H9 (cell line): ENCODE results near the gene MTOR. TPM values are rescaled to one million over a fixed set of nuclear protein-coding genes. Genes with fewer than 3 reads are reported as not detected.

Experiments
- DNase-seq: peaks from one replicate; pipeline ENCODE4 v3.0.0-alpha.2; 2017
- H2AFZ ChIP-seq: one replicate; pipeline ENCODE4 v1.6.1; 2013; ENCODE audit warnings: mild to moderate bottlenecking, low read length, control low read depth, moderate library complexity
- H2AK5ac ChIP-seq: 2 replicates; pipeline ENCODE4 v1.6.1; 2013; ENCODE audit warnings: low read length, control low read depth, mixed read lengths; ENCODE audit not compliant: insufficient read length
- H2BK120ac ChIP-seq: one replicate; pipeline ENCODE4 v1.6.1; 2013; ENCODE audit warnings: low read depth, mild to moderate bottlenecking, low read length, control low read depth, inconsistent platforms; ENCODE audit not compliant: poor library complexity, severe bottlenecking
- H2BK12ac ChIP-seq: 2 replicates; pipeline ENCODE4 v1.6.1; 2013; ENCODE audit warnings: low read length, control low read depth, mixed read lengths, low read depth; ENCODE audit not compliant: insufficient read length
- H2BK15ac ChIP-seq: 2 replicates; pipeline ENCODE4 v1.6.1; 2013; ENCODE audit warnings: low read depth, low read length, control low read depth
- H2BK20ac ChIP-seq: one replicate; pipeline ENCODE4 v1.6.1; 2013; ENCODE audit warnings: low read depth, mild to moderate bottlenecking, low read length, control low read depth, inconsistent platforms; ENCODE audit not compliant: poor library complexity, severe bottlenecking
- H2BK5ac ChIP-seq: 2 replicates; pipeline ENCODE4 v1.6.1; 2013; ENCODE audit warnings: low read length, control low read depth, mixed read lengths; ENCODE audit not compliant: insufficient read length
- H3K14ac ChIP-seq: 2 replicates; pipeline ENCODE4 v1.6.1; 2013; ENCODE audit warnings: low read length, control low read depth; ENCODE audit not compliant: insufficient read depth
- H3K18ac ChIP-seq: 2 replicates; pipeline ENCODE4 v1.6.1; 2013; ENCODE audit warnings: low read depth, mild to moderate bottlenecking, mixed read lengths, low read length, control low read depth; ENCODE audit not compliant: insufficient read length
- H3K23ac ChIP-seq: 2 replicates; pipeline ENCODE4 v1.6.1; 2013; ENCODE audit warnings: low read length, control low read depth, mixed read lengths, low read depth; ENCODE audit not compliant: insufficient read length
- H3K23me2 ChIP-seq: 2 replicates; pipeline ENCODE4 v1.6.1; 2013; ENCODE audit warnings: low read depth, mild to moderate bottlenecking, mixed read lengths, low read length, control low read depth; ENCODE audit not compliant: insufficient read length, poor library complexity, severe bottlenecking
- H3K27ac ChIP-seq: 2 replicates; pipeline ENCODE4 v1.5.1; 2013; ENCODE audit warnings: low read length, control low read depth, mixed read lengths, low read depth; ENCODE audit not compliant: insufficient read length
- H3K27me3 ChIP-seq: 2 replicates; pipeline ENCODE4 v1.6.1; 2013; ENCODE audit warnings: low read length, control low read depth, inconsistent platforms; ENCODE audit not compliant: insufficient read depth
- H3K4ac ChIP-seq: 2 replicates; pipeline ENCODE4 v1.6.1; 2013; ENCODE audit warnings: low read depth, mild to moderate bottlenecking, control low read depth, inconsistent platforms, low read length, moderate library complexity
- H3K4me1 ChIP-seq: 2 replicates; pipeline ENCODE4 v1.6.1; 2013; ENCODE audit warnings: low read length, control low read depth, inconsistent platforms; ENCODE audit not compliant: insufficient read depth
- H3K4me2 ChIP-seq: 2 replicates; pipeline ENCODE4 v1.6.1; 2013; ENCODE audit warnings: low read length, control low read depth, mixed read lengths; ENCODE audit not compliant: insufficient read length, insufficient read depth
- H3K56ac ChIP-seq: 2 replicates; pipeline ENCODE4 v1.6.1; 2013; ENCODE audit warnings: low read depth, mild to moderate bottlenecking, mixed read lengths, low read length, control low read depth; ENCODE audit not compliant: insufficient read length
- H3K79me1 ChIP-seq: 2 replicates; pipeline ENCODE4 v1.6.1; 2013; ENCODE audit warnings: low read depth, mild to moderate bottlenecking, moderate library complexity, low read length, control low read depth, inconsistent platforms; ENCODE audit not compliant: insufficient read depth, poor library complexity, severe bottlenecking
- H3K79me2 ChIP-seq: 2 replicates; pipeline ENCODE4 v1.6.1; 2013; ENCODE audit warnings: low read length, control low read depth, inconsistent platforms; ENCODE audit not compliant: insufficient read depth
- H3K9ac ChIP-seq: 2 replicates; pipeline ENCODE4 v1.6.1; 2013; ENCODE audit warnings: low read length, control low read depth, mixed read lengths; ENCODE audit not compliant: insufficient read length; ENCODE audit errors: extremely low read depth
- H3K9me3 ChIP-seq: one replicate; pipeline ENCODE4 v1.6.1; 2013; ENCODE audit warnings: low read depth, low read length, inconsistent platforms; ENCODE audit not compliant: control insufficient read depth
- H3T11ph ChIP-seq: one replicate; pipeline ENCODE4 v1.6.1; 2013; ENCODE audit warnings: mild to moderate bottlenecking, low read length, control low read depth, inconsistent platforms
- H4K20me1 ChIP-seq: one replicate; pipeline ENCODE4 v1.6.1; 2013; ENCODE audit not compliant: control insufficient read depth, insufficient read length, insufficient read depth
- H4K5ac ChIP-seq: 2 replicates; pipeline ENCODE4 v1.6.1; 2013; ENCODE audit warnings: low read depth, mild to moderate bottlenecking, mixed read lengths, low read length, control low read depth; ENCODE audit not compliant: insufficient read length
- H4K8ac ChIP-seq: replicated peaks from 2 replicates; pipeline ENCODE4 v1.6.1; 2013; ENCODE audit warnings: low read length, control low read depth, mixed read lengths, low read depth; ENCODE audit not compliant: insufficient read length
- H4K91ac ChIP-seq: 2 replicates; pipeline ENCODE4 v1.6.1; 2013; ENCODE audit warnings: low read depth, mild to moderate bottlenecking, moderate library complexity, mixed read lengths, low read length, control low read depth; ENCODE audit not compliant: insufficient read length
- H3K27ac Mint-ChIP-seq, 3 experiments: 2 replicates in 2 of 3; 3 replicates in 1 of 3; pipeline ENCODE4 v1.8.0; 2020 to 2021; ENCODE audit warnings: mixed read lengths in 3 of 3, mild to moderate bottlenecking in 1 of 3, moderate library complexity in 1 of 3
- H3K27me3 Mint-ChIP-seq: 2 replicates; pipeline ENCODE4 v1.8.0; 2021; ENCODE audit warnings: low read depth, mild to moderate bottlenecking, moderate library complexity, mixed read lengths
- H3K36me3 Mint-ChIP-seq, 3 experiments: 2 replicates in 2 of 3; 3 replicates in 1 of 3; pipeline ENCODE4 v1.8.0; 2020 to 2021; ENCODE audit warnings: low read depth in 3 of 3, mixed read lengths in 3 of 3; ENCODE audit not compliant: insufficient read depth in 1 of 3
- H3K4me1 Mint-ChIP-seq, 2 experiments: 2 replicates each; pipeline ENCODE4 v1.8.0; 2020; ENCODE audit warnings: mixed read lengths in 2 of 2
- H3K4me3 Mint-ChIP-seq, 2 experiments: 2 replicates in 1 of 2; 3 replicates in 1 of 2; pipeline ENCODE4 v1.8.0; 2020 to 2021; ENCODE audit warnings: mild to moderate bottlenecking in 2 of 2, mixed read lengths in 2 of 2, moderate library complexity in 1 of 2
- H3K9me3 Mint-ChIP-seq, 2 experiments: 2 replicates in 1 of 2; 3 replicates in 1 of 2; pipeline ENCODE4 v1.8.0; 2020; ENCODE audit warnings: mild to moderate bottlenecking in 2 of 2, mixed read lengths in 2 of 2, moderate library complexity in 1 of 2
- WGBS: extraction: QIAGEN DNeasy Blood & Tissue Kit; methylation state at CpG from one replicate; pipeline ENCODE4 v1.1.7; 2013; ENCODE audit warnings: missing lambda C conversion rate, low lambda C conversion rate, mixed read lengths; ENCODE audit not compliant: insufficient read length; ENCODE audit errors: extremely low coverage; 5-methylcytosine and 5-hydroxymethylcytosine counted together
- total RNA-seq: library from RNA; stranded (reverse); gene quantifications from 2 replicates; pipeline ENCODE4 v1.2.1, GENCODE V29; 2021
- TF ChIP-seq, protein P1 (sequence below): fragments of 200-600 bp; sonication (generic); conservative IDR thresholded peaks from 3 replicates; pipeline ENCODE4 v1.8.0; 2021; ENCODE audit warnings: antibody characterized with exemption, mild to moderate bottlenecking

MTOR gene
- total RNA-seq, 1 experiment from 2014 or later = 67.5 TPM

GRCh38 chr1:11245904-11246719 is 16.2 kb downstream of the MTOR start:
- DNase-seq = no peak
- peaks cover 0 to 2% of the 10 kb centered on the region in 2 experiments; a peak in 1 of 4 replicates for H3K4me1 Mint-ChIP-seq
- Histone ChIP-seq H3K4ac (no peak overlapping the region), H3K23me2 (no peaks in the 10 kb centered on the region), H2BK20ac (no peak overlapping the region), H3K4me2 (no peak overlapping the region), H2AK5ac (no peak overlapping the region), H3K27ac (no peak overlapping the region), H2BK15ac (no peak overlapping the region), H3K18ac (no peak overlapping the region), H4K91ac (no peak overlapping the region), H3K9ac (no peak overlapping the region), H3K56ac (no peak overlapping the region), H2BK5ac (no peak overlapping the region), H2BK120ac (no peak overlapping the region), H3K79me1 (no peaks in the 10 kb centered on the region), H3K23ac (no peak overlapping the region), H4K8ac (no peak overlapping the region), H3K4me1 (no peaks in the 10 kb centered on the region), H4K20me1 (no peaks in the 10 kb centered on the region), H3K14ac (no peak overlapping the region), H3K9me3 (no peaks in the 10 kb centered on the region), H2AFZ (no peak overlapping the region), H3T11ph (no peak overlapping the region), H3K79me2 (no peaks in the 10 kb centered on the region), H4K5ac (no peak overlapping the region), H3K27me3 (no peaks in the 10 kb centered on the region), H2BK12ac (no peak overlapping the region)
- H3K9me3 Mint-ChIP-seq = peaks cover 6 to 7% of the 10 kb centered on the region in 2 experiments; a peak in 4 of 5 replicates
- no CpG with 5 or more reads among the region's 7 CpGs for WGBS
- no peaks in the 10 kb centered on the region for H3K27me3 Mint-ChIP-seq
- no peak overlapping the region for H3K4me3 Mint-ChIP-seq
- peaks cover 28 to 79% (median 54%) of the 10 kb centered on the region in 3 experiments for H3K36me3 Mint-ChIP-seq
- H3K27ac Mint-ChIP-seq = no peak overlapping the region; a peak in 1 of 7 replicates
- TF ChIP-seq, protein P1, sequence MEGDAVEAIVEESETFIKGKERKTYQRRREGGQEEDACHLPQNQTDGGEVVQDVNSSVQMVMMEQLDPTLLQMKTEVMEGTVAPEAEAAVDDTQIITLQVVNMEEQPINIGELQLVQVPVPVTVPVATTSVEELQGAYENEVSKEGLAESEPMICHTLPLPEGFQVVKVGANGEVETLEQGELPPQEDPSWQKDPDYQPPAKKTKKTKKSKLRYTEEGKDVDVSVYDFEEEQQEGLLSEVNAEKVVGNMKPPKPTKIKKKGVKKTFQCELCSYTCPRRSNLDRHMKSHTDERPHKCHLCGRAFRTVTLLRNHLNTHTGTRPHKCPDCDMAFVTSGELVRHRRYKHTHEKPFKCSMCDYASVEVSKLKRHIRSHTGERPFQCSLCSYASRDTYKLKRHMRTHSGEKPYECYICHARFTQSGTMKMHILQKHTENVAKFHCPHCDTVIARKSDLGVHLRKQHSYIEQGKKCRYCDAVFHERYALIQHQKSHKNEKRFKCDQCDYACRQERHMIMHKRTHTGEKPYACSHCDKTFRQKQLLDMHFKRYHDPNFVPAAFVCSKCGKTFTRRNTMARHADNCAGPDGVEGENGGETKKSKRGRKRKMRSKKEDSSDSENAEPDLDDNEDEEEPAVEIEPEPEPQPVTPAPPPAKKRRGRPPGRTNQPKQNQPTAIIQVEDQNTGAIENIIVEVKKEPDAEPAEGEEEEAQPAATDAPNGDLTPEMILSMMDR = no peak
